ENCODE measurements around the gene LEP. TPM values are rescaled to one million over a fixed set of nuclear protein-coding genes. Genes with fewer than 3 reads are reported as not detected.

LEP gene
- total RNA-seq, 2 donors from 2014 or later: not detected

DNA sequence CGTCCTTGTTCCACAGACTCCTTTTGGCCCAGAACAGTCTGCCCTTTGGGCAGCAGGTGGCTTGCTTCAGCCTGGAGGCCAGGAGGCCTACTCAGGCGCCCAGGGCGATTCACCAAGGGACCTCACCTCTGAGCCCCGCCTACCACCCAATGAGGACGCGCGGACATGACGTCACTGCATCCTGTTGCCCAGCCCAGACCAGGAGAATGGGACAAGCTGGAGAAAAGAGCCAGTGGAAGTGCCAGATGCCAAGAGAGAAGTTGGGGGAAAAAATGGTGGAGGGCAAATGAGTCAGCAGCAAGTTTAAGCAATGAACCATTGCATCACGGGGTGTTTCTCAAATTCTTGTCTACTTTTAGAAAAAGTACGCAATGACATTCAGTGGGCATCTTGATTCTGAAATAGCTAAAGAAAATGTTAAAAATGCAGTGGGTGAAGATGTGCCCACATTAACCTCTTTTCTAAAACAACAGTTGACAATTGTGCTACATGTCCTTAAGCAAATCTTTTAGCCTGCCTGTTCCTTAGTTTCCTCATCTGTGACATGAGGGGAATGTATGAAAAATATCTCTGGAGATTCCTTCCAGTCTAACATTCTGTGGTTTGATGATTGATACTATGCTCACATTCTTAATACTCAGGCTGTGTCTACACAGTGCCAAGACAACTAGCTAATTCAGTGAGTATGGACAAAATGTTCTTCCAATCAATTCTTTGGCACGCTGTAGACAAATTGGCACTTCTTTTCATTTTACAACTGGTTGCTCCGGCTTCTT lies 23.9 kb upstream of the LEP start:
- H3K4me3 ChIP-seq: no peak overlapping the region
- no peaks in the 10 kb centered on the region for H3K4me1 ChIP-seq (replicated peaks)
- H3K36me3 ChIP-seq: no peaks in the 10 kb centered on the region
- H3K27ac ChIP-seq: no peak overlapping the region
- H3K27me3 ChIP-seq (replicated peaks; ENCODE audit: insufficient read depth): no peaks in the 10 kb centered on the region
- 90% methylated on average over 12 of the region's 12 CpGs for WGBS
- TF ChIP-seq, protein P1, sequence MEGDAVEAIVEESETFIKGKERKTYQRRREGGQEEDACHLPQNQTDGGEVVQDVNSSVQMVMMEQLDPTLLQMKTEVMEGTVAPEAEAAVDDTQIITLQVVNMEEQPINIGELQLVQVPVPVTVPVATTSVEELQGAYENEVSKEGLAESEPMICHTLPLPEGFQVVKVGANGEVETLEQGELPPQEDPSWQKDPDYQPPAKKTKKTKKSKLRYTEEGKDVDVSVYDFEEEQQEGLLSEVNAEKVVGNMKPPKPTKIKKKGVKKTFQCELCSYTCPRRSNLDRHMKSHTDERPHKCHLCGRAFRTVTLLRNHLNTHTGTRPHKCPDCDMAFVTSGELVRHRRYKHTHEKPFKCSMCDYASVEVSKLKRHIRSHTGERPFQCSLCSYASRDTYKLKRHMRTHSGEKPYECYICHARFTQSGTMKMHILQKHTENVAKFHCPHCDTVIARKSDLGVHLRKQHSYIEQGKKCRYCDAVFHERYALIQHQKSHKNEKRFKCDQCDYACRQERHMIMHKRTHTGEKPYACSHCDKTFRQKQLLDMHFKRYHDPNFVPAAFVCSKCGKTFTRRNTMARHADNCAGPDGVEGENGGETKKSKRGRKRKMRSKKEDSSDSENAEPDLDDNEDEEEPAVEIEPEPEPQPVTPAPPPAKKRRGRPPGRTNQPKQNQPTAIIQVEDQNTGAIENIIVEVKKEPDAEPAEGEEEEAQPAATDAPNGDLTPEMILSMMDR (IDR thresholded peaks at IDR 0.05): no peak
- no peak for TF ChIP-seq POLR2AphosphoS5 (IDR thresholded peaks at IDR 0.05)
- no peak for TF ChIP-seq POLR2A (IDR thresholded peaks at IDR 0.05)
- H3K9me3 ChIP-seq: no peaks in the 10 kb centered on the region
- intact Hi-C loops (cut with DNase I): no loop called here
- DNase-seq (ENCODE audit: low spot score): no peak

DNA sequence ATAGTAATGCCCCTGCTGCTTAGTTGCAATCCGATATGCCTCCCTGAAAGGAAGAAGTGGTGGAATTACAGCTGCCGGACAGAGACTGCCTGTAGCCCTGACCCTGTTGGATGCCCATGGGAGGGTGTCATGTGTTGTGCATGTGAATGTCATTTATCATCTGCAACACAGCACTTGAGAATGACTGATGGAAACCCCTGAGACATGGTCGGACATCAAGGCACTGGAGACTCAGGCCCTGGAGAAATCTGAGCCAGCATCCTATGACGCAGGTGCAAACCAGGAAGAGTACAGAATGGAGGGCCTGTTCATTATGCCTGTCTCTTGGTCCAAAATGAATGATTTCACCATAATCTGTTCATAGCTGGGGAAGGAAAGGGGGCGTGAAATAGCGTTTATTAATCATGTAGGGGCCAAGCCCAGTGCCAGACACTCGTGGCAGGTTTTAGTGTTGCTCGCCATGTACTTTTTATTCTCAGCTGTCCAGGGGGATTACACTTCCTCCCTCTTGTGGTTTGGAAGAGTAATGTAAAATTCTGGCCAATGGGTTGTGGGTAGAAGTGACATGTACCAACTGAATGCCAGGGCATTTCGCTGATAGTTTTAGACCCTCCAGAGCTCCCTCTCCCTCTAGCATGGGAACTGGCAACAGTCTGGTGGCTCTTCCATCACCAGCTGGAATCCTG lies 23.0 kb upstream of the LEP start:
- H3K9me3 ChIP-seq: no peaks in the 10 kb centered on the region
- no peak overlapping the region for H3K4me3 ChIP-seq
- TF ChIP-seq POLR2AphosphoS5 (IDR thresholded peaks at IDR 0.05) (no peak), POLR2A (IDR thresholded peaks at IDR 0.05) (no peak)
- TF ChIP-seq, protein P1 (IDR thresholded peaks at IDR 0.05): no peak
- intact Hi-C loops (cut with DNase I): no loop called here
- no peak overlapping the region for H3K27ac ChIP-seq
- 82% methylated on average over 9 of the region's 9 CpGs for WGBS
- no peaks in the 10 kb centered on the region for H3K4me1 ChIP-seq (replicated peaks)
- no peaks in the 10 kb centered on the region for H3K36me3 ChIP-seq
- H3K27me3 ChIP-seq (replicated peaks; ENCODE audit: insufficient read depth): no peaks in the 10 kb centered on the region
- DNase-seq (ENCODE audit: low spot score): no peak

- H3K36me3 ChIP-seq: no peaks in the 10 kb centered on the region
- no peak for DNase-seq (ENCODE audit: low spot score)
- WGBS: 89% methylated on average over 2 of the region's 2 CpGs
- no peaks in the 10 kb centered on the region for H3K9me3 ChIP-seq
- no peak overlapping the region for H3K4me3 ChIP-seq
- H3K27ac ChIP-seq: no peak overlapping the region
- no peaks in the 10 kb centered on the region for H3K4me1 ChIP-seq (replicated peaks)
- no peaks in the 10 kb centered on the region for H3K27me3 ChIP-seq (replicated peaks; ENCODE audit: insufficient read depth)
- TF ChIP-seq POLR2A (IDR thresholded peaks at IDR 0.05): no peak
- intact Hi-C loops (cut with DNase I): no loop called here
Observed at GRCh38 chr7:128219636-128220035, 21.4 kb upstream of the LEP start.

GRCh38 chr7:128221929-128222403 lies 19.1 kb upstream of the LEP start:
- Histone ChIP-seq H3K27ac (no peak overlapping the region), H3K4me1 (replicated peaks) (no peaks in the 10 kb centered on the region), H3K9me3 (no peaks in the 10 kb centered on the region), H3K27me3 (replicated peaks; ENCODE audit: insufficient read depth) (no peaks in the 10 kb centered on the region), H3K4me3 (no peak overlapping the region), H3K36me3 (no peaks in the 10 kb centered on the region)
- no peak for DNase-seq (ENCODE audit: low spot score)
- intact Hi-C loops (cut with DNase I): no loop called here
- TF ChIP-seq POLR2AphosphoS5 (IDR thresholded peaks at IDR 0.05) (no peak), POLR2A (IDR thresholded peaks at IDR 0.05) (no peak)
- TF ChIP-seq, protein P1 (IDR thresholded peaks at IDR 0.05): no peak
- 58% methylated on average over 5 of the region's 5 CpGs for WGBS

- H3K4me3 ChIP-seq: no peak overlapping the region
- H3K4me1 ChIP-seq (replicated peaks): no peaks in the 10 kb centered on the region
- no peaks in the 10 kb centered on the region for H3K9me3 ChIP-seq
- no peak for TF ChIP-seq POLR2AphosphoS5 (IDR thresholded peaks at IDR 0.05)
- WGBS: 94% methylated on average over 2 of the region's 2 CpGs
- intact Hi-C loops (cut with DNase I): no loop called here
- no peaks in the 10 kb centered on the region for H3K36me3 ChIP-seq
- H3K27me3 ChIP-seq (replicated peaks; ENCODE audit: insufficient read depth): no peaks in the 10 kb centered on the region
- no peak for DNase-seq (ENCODE audit: low spot score)
- no peak overlapping the region for H3K27ac ChIP-seq
Observed at GRCh38 chr7:128226132-128226980, 14.7 kb upstream of the LEP start.
